ENCODE data around the gene KLK2.

Gene KLK2

DNA sequence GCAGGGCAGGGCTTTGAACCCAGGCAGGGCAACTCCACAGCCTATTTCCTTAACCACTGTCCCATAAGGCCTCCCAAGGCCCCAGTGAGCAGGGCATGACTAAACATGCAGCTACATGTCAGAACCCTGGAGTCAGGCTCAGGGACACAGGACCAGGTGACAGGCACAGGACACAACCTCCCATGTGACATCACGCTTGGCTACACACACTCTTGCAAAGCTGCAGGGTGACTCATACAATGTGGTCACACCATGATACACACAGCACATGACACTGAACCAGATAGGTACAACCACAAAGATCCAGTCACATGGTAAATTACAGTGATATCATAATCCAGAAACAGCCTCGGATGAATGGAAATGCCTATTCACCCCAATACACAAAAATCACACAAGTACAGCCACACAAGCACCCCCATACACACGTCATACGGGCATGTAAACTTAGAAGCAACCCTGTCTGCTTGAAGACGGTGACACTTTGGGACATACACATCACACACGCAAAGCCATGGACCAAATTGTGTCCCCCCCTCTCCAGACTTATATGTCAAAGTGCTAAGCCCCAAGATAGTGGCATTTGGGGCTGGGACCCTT lies 23.5 kb downstream of the KLK2 start:
- WGBS (ENCODE audit: extremely low coverage, insufficient coverage, low lambda C conversion rate), result no CpG with 5 or more reads among the region's 6 CpGs
- H3K56ac ChIP-seq (ENCODE audit: low read length), result no peak overlapping the region
- H3K4me1 ChIP-seq (ENCODE audit: control insufficient read depth, low read depth, low read length), result no peaks in the 10 kb centered on the region
- H3K27ac ChIP-seq (ENCODE audit: low read depth, low read length), result no peak overlapping the region
- no peak overlapping the region for H3K23ac ChIP-seq (ENCODE audit: low read length)
- H2AK5ac ChIP-seq (ENCODE audit: low read length), result no peak overlapping the region
- no peak for DNase-seq
- H3K4me3 ChIP-seq (ENCODE audit: low read length), result no peak overlapping the region
- no peaks in the 10 kb centered on the region for H3K27me3 ChIP-seq (ENCODE audit: insufficient read depth, low read length, poor library complexity)
- no peaks in the 10 kb centered on the region for H3K36me3 ChIP-seq (ENCODE audit: control insufficient read depth, insufficient read depth, low read length)
- H3K18ac ChIP-seq (ENCODE audit: low read length), result no peak overlapping the region
- H3K4me2 ChIP-seq (ENCODE audit: low read length), result no peak overlapping the region
- H4K8ac ChIP-seq (ENCODE audit: low read depth, low read length), result no peak overlapping the region
- no peak overlapping the region for H2BK5ac ChIP-seq (ENCODE audit: low read length)
- H3K79me1 ChIP-seq (ENCODE audit: low read length), result no peaks in the 10 kb centered on the region
- H3K4ac ChIP-seq (ENCODE audit: low read depth, low read length), result no peak overlapping the region
- H3K9ac ChIP-seq (ENCODE audit: low read length), result no peak overlapping the region
- H2BK120ac ChIP-seq (ENCODE audit: low read depth, low read length), result no peak overlapping the region
- no peaks in the 10 kb centered on the region for H3K79me2 ChIP-seq (ENCODE audit: control insufficient read depth, insufficient read depth, low read length)
- H4K5ac ChIP-seq (ENCODE audit: low read length), result no peak overlapping the region
- H2BK15ac ChIP-seq (replicated peaks; ENCODE audit: low read depth), result no peak overlapping the region

DNA sequence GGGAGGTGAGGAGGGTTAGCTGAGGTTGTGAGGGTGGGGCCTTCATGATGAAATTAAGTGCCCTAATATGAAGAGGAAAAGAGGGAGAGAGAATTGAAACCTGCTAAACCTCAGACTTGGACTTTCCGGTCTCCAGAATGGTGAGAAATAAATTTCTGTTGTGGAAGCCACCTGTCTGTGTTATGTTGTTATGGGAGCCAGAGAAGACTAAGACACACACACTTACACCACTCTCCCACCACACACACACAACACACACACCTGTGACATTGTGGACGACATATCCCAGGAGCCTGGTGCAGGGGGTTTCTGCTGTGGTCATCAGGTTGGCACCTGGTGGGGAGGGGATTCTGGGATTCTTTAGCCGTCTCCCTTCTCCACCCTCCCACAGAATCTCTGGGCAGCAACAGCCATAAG lies 24.0 kb downstream of the KLK2 start:
- H3K18ac ChIP-seq (ENCODE audit: low read length), result no peak overlapping the region
- H2BK120ac ChIP-seq (ENCODE audit: low read depth, low read length), result no peak overlapping the region
- H3K79me2 ChIP-seq (ENCODE audit: control insufficient read depth, insufficient read depth, low read length), result no peaks in the 10 kb centered on the region
- no peak for DNase-seq
- H3K27me3 ChIP-seq (ENCODE audit: insufficient read depth, low read length, poor library complexity), result no peaks in the 10 kb centered on the region
- no peak overlapping the region for H3K23ac ChIP-seq (ENCODE audit: low read length)
- H4K5ac ChIP-seq (ENCODE audit: low read length), result no peak overlapping the region
- H3K36me3 ChIP-seq (ENCODE audit: control insufficient read depth, insufficient read depth, low read length), result no peaks in the 10 kb centered on the region
- H3K79me1 ChIP-seq (ENCODE audit: low read length), result no peaks in the 10 kb centered on the region
- no peaks in the 10 kb centered on the region for H3K4me1 ChIP-seq (ENCODE audit: control insufficient read depth, low read depth, low read length)
- no peak overlapping the region for H4K8ac ChIP-seq (ENCODE audit: low read depth, low read length)
- no peak overlapping the region for H3K4me3 ChIP-seq (ENCODE audit: low read length)
- no peak overlapping the region for H3K27ac ChIP-seq (ENCODE audit: low read depth, low read length)
- no peak overlapping the region for H3K4me2 ChIP-seq (ENCODE audit: low read length)
- no CpG with 5 or more reads among the region's 3 CpGs for WGBS (ENCODE audit: extremely low coverage, insufficient coverage, low lambda C conversion rate)
- H2AK5ac ChIP-seq (ENCODE audit: low read length), result no peak overlapping the region
- H2BK15ac ChIP-seq (replicated peaks; ENCODE audit: low read depth), result no peak overlapping the region
- H2BK5ac ChIP-seq (ENCODE audit: low read length), result no peak overlapping the region
- no peak overlapping the region for H3K56ac ChIP-seq (ENCODE audit: low read length)
- no peak overlapping the region for H3K9ac ChIP-seq (ENCODE audit: low read length)
- no peak overlapping the region for H3K4ac ChIP-seq (ENCODE audit: low read depth, low read length)

DNA sequence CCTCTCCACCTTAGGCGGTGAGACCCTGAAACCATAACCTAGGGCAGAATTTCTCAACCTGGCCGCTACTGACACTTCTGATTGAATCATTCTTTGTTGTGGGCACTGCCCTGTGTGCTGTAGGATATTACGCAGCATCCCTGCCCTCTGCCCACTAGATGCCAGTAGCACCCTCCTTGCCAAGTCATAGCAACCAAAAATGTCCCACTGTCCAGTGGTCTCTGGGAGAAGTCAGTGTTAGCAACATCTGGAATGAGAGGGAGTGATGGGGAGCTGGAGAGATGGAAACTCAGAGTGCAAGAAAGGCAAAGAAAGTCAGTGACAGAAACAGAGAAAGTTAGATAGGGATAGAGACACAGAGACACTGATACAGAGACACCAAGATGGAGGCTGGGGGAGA lies 24.4 kb downstream of the KLK2 start:
- Histone ChIP-seq H3K79me1 (ENCODE audit: low read length) (no peaks in the 10 kb centered on the region), H3K27ac (ENCODE audit: low read depth, low read length) (no peak overlapping the region), H3K4me3 (ENCODE audit: low read length) (no peak overlapping the region), H3K4me1 (ENCODE audit: control insufficient read depth, low read depth, low read length) (no peaks in the 10 kb centered on the region), H3K9ac (ENCODE audit: low read length) (no peak overlapping the region), H4K8ac (ENCODE audit: low read depth, low read length) (no peak overlapping the region), H3K56ac (ENCODE audit: low read length) (no peak overlapping the region), H3K18ac (ENCODE audit: low read length) (no peak overlapping the region), H3K79me2 (ENCODE audit: control insufficient read depth, insufficient read depth, low read length) (no peaks in the 10 kb centered on the region), H3K36me3 (ENCODE audit: control insufficient read depth, insufficient read depth, low read length) (no peaks in the 10 kb centered on the region), H2AK5ac (ENCODE audit: low read length) (no peak overlapping the region), H3K4ac (ENCODE audit: low read depth, low read length) (no peak overlapping the region), H4K5ac (ENCODE audit: low read length) (no peak overlapping the region), H3K27me3 (ENCODE audit: insufficient read depth, low read length, poor library complexity) (no peaks in the 10 kb centered on the region), H2BK120ac (ENCODE audit: low read depth, low read length) (no peak overlapping the region), H3K4me2 (ENCODE audit: low read length) (no peak overlapping the region), H2BK5ac (ENCODE audit: low read length) (no peak overlapping the region), H2BK15ac (replicated peaks; ENCODE audit: low read depth) (no peak overlapping the region), H3K23ac (ENCODE audit: low read length) (no peak overlapping the region)
- DNase-seq, result no peak
- WGBS (ENCODE audit: extremely low coverage, insufficient coverage, low lambda C conversion rate), result no CpG with 5 or more reads among the region's 3 CpGs

DNA sequence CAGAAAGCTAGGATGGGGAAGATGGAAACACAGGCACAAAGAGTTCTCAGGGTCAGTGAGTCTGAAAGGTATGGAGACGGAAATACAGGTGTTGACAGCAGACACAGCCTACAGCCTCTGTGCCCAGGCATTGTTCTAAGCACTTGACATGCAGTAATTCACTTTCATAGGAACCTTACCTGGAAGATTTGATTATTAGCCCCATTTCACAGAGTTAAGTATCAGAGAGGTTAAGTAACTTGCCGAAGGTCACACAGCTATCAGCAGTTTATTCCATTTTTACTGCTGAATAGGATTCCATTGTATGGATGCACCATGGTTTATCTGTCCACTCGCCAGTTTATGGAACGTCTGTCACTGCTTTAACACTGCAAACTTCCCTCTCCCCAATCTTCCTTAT lies 24.8 kb downstream of the KLK2 start:
- no peaks in the 10 kb centered on the region for H3K4me1 ChIP-seq (ENCODE audit: control insufficient read depth, low read depth, low read length)
- no peak overlapping the region for H4K8ac ChIP-seq (ENCODE audit: low read depth, low read length)
- no peak overlapping the region for H2AK5ac ChIP-seq (ENCODE audit: low read length)
- H3K4ac ChIP-seq (ENCODE audit: low read depth, low read length), result no peak overlapping the region
- H3K23ac ChIP-seq (ENCODE audit: low read length), result no peak overlapping the region
- WGBS (ENCODE audit: extremely low coverage, insufficient coverage, low lambda C conversion rate), result no CpG with 5 or more reads among the region's 4 CpGs
- H3K27me3 ChIP-seq (ENCODE audit: insufficient read depth, low read length, poor library complexity), result no peaks in the 10 kb centered on the region
- H3K79me1 ChIP-seq (ENCODE audit: low read length), result no peaks in the 10 kb centered on the region
- H3K56ac ChIP-seq (ENCODE audit: low read length), result no peak overlapping the region
- no peak overlapping the region for H3K9ac ChIP-seq (ENCODE audit: low read length)
- no peaks in the 10 kb centered on the region for H3K79me2 ChIP-seq (ENCODE audit: control insufficient read depth, insufficient read depth, low read length)
- H3K4me3 ChIP-seq (ENCODE audit: low read length), result no peak overlapping the region
- H3K4me2 ChIP-seq (ENCODE audit: low read length), result no peak overlapping the region
- H2BK5ac ChIP-seq (ENCODE audit: low read length), result no peak overlapping the region
- H2BK120ac ChIP-seq (ENCODE audit: low read depth, low read length), result no peak overlapping the region
- no peak overlapping the region for H2BK15ac ChIP-seq (replicated peaks; ENCODE audit: low read depth)
- no peak overlapping the region for H3K18ac ChIP-seq (ENCODE audit: low read length)
- H4K5ac ChIP-seq (ENCODE audit: low read length), result no peak overlapping the region
- H3K27ac ChIP-seq (ENCODE audit: low read depth, low read length), result no peak overlapping the region
- H3K36me3 ChIP-seq (ENCODE audit: control insufficient read depth, insufficient read depth, low read length), result no peaks in the 10 kb centered on the region
- no peak for DNase-seq

DNA sequence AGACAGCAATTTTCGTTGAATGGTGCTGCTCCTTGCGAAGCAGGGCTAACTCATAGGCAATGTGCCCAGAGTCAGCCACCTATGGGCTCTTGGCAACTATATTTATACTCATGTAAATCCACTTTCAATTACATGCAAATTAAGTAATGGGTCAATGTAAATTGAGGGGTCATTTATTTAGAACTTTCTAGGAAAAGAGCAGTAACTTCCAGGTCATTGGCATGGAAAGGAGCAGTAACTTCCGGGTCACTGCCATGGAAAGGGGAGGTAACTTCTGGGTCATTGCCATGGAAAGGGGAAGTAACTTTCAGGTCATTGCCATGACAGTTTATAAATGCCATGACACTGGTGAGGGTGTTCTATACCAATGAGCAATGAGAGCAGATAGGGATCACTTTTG lies 26.3 kb downstream of the KLK2 start:
- H3K79me2 ChIP-seq (ENCODE audit: control insufficient read depth, insufficient read depth, low read length), result no peaks in the 10 kb centered on the region
- H3K9ac ChIP-seq (ENCODE audit: low read length), result no peak overlapping the region
- no CpG with 5 or more reads among the region's 3 CpGs for WGBS (ENCODE audit: extremely low coverage, insufficient coverage, low lambda C conversion rate)
- DNase-seq, result no peak
- H3K18ac ChIP-seq (ENCODE audit: low read length), result no peak overlapping the region
- no peaks in the 10 kb centered on the region for H3K79me1 ChIP-seq (ENCODE audit: low read length)
- no peaks in the 10 kb centered on the region for H3K27me3 ChIP-seq (ENCODE audit: insufficient read depth, low read length, poor library complexity)
- H3K27ac ChIP-seq (ENCODE audit: low read depth, low read length), result no peak overlapping the region
- no peak overlapping the region for H3K4ac ChIP-seq (ENCODE audit: low read depth, low read length)
- no peaks in the 10 kb centered on the region for H3K4me1 ChIP-seq (ENCODE audit: control insufficient read depth, low read depth, low read length)
- no peak overlapping the region for H2BK5ac ChIP-seq (ENCODE audit: low read length)
- no peak overlapping the region for H2AK5ac ChIP-seq (ENCODE audit: low read length)
- no peak overlapping the region for H4K5ac ChIP-seq (ENCODE audit: low read length)
- H2BK15ac ChIP-seq (replicated peaks; ENCODE audit: low read depth), result no peak overlapping the region
- no peak overlapping the region for H4K8ac ChIP-seq (ENCODE audit: low read depth, low read length)
- H3K4me2 ChIP-seq (ENCODE audit: low read length), result no peak overlapping the region
- no peak overlapping the region for H2BK120ac ChIP-seq (ENCODE audit: low read depth, low read length)
- H3K56ac ChIP-seq (ENCODE audit: low read length), result no peak overlapping the region
- no peaks in the 10 kb centered on the region for H3K36me3 ChIP-seq (ENCODE audit: control insufficient read depth, insufficient read depth, low read length)
- no peak overlapping the region for H3K23ac ChIP-seq (ENCODE audit: low read length)
- no peak overlapping the region for H3K4me3 ChIP-seq (ENCODE audit: low read length)

DNA sequence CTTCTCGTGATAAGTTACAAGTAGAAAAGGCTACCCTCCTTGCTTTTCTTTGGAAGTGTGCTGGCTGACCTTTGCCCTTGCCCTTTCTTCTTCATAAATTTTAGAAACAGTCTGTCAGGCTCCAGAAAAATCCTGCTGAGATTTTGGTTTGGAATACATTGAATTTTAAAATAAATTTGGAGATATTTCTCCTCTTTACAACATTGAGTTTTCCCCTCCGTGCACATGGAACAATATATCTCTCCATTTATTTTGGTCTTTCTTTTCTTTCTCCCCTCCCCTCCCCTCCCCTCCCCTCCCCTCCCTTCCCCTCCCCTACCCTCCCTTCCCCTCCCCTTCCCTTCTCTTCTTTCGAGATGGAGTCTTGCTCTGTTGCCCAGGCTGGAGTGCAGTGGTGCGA lies 29.4 kb downstream of the KLK2 start:
- Histone ChIP-seq H3K56ac (ENCODE audit: low read length) (no peak overlapping the region), H2AK5ac (ENCODE audit: low read length) (no peak overlapping the region), H3K4ac (ENCODE audit: low read depth, low read length) (no peak overlapping the region), H2BK5ac (ENCODE audit: low read length) (no peak overlapping the region), H4K8ac (ENCODE audit: low read depth, low read length) (no peak overlapping the region), H3K36me3 (ENCODE audit: control insufficient read depth, insufficient read depth, low read length) (no peaks in the 10 kb centered on the region), H4K5ac (ENCODE audit: low read length) (no peak overlapping the region), H3K4me1 (ENCODE audit: control insufficient read depth, low read depth, low read length) (no peaks in the 10 kb centered on the region), H3K27me3 (ENCODE audit: insufficient read depth, low read length, poor library complexity) (no peaks in the 10 kb centered on the region), H3K23ac (ENCODE audit: low read length) (no peak overlapping the region), H3K4me2 (ENCODE audit: low read length) (no peak overlapping the region), H3K27ac (ENCODE audit: low read depth, low read length) (no peak overlapping the region), H3K79me2 (ENCODE audit: control insufficient read depth, insufficient read depth, low read length) (no peaks in the 10 kb centered on the region), H3K4me3 (ENCODE audit: low read length) (no peak overlapping the region), H3K79me1 (ENCODE audit: low read length) (no peaks in the 10 kb centered on the region), H3K9ac (ENCODE audit: low read length) (no peak overlapping the region), H2BK15ac (replicated peaks; ENCODE audit: low read depth) (no peak overlapping the region), H3K18ac (ENCODE audit: low read length) (no peak overlapping the region), H2BK120ac (ENCODE audit: low read depth, low read length) (no peak overlapping the region)
- DNase-seq, result no peak
- no CpG with 5 or more reads among the region's 4 CpGs for WGBS (ENCODE audit: extremely low coverage, insufficient coverage, low lambda C conversion rate)

All from mesendoderm (in vitro differentiated cells).